ENCODE measurements around the gene PPP1R9A.

PPP1R9A gene

DNA sequence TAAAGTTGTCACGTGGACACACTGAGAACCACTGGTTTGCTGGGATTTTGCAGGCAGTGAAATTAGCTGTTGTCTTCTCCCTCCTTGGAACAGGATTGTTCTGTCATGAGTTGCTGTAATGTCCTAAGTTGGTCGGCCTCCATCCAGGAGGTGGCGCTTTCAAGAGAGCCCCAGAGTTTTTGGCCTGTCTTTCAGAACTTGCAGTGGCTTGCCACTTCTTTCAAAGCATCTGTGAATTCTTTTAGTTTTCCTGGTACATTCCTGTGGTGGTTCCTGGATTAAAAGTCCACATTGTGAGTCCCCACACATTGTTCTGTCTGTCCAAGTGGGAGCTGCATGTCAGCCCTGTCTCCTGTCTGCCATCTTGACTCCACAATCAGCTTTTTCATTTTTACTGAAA, 283.1 kb downstream of the PPP1R9A start:
- in situ Hi-C loops (cut with MboI; ENCODE audit: low sequenced_read_pairs): no loop called here

- in situ Hi-C loops (cut with MboI; ENCODE audit: low sequenced_read_pairs): no loop called here
These were observed 284.4 kb downstream of the PPP1R9A start for GRCh38 chr7:95191795-95192194.

DNA sequence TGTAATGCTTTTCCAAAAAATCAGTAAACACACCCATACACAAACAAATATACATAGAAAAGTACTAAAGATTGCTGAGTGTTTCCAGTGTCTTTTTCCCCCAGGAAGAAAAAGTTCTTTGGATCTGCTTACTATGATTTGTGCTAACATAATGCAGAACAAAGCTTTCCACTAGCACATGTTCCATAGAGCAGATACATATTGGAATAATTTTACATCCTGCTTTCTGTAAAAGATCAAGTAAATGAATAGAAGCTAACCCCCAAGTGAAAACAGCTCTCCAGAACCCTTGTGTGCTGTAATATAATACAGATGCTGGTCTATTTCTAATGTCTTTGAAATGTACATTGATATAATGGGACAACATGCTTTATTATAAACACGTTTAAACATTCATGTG, 291.5 kb downstream of the PPP1R9A start:
- in situ Hi-C loops (cut with MboI; ENCODE audit: low sequenced_read_pairs): no loop called here

DNA sequence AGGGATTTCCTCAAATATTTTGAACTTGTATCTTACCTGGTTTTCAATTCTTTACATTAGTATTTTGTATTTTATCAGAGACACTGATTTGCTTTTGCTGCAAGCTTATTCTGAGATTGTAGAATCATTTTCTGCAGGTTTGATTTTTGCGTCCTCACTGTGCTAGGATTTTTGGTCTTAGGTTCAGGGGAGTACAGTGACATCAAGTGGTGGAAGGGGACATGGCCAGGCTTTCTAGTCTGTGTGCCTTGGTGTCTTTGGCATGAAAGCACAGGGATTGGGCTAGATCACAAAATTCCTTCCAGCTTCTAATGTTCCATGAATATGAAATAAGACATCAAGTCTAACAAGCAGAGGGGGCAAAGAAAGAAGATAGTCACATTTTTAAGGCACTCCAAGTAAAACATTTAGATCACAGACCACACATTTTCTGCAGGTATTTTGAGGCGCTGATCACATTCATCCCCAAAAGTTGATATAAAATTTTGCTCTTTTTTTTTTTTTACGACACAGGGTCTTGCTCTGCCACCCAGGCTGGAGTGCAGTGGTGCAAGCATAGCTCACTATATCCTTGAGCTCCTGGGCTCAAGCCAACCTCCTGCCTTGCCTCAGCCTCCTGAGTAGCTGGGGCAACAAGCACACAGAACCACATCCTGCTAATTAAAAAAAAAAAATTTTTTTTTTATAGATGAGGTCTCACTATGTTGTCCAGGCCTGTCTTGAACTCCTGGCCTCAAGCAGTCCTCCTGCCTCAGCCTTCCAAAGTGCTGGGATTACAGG, 292.6 kb downstream of the PPP1R9A start:
- in situ Hi-C loops (cut with MboI; ENCODE audit: low sequenced_read_pairs): no loop called here

- in situ Hi-C loops (cut with MboI; ENCODE audit: low sequenced_read_pairs): no loop called here
These were observed 293.3 kb downstream of the PPP1R9A start for GRCh38 chr7:95200741-95201140.

DNA sequence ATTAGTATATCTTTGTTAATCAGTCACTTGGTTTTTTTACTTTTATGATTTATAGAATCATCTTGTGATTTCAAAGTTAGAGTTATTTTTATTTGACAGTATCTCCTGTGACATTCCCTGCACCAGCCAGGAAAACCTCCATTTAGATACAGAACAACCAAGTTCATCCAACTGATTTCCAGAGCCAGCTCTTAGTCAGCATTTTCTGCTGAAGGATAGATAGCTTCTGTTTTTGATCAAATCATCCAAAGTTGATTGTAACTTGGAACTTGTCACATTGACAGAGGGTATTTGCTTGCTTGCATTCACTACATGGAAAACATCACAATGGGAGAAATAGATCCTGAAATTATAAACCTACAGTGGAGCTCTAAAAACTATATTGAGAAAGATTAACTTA, 294.3 kb downstream of the PPP1R9A start:
- in situ Hi-C loops (cut with MboI; ENCODE audit: low sequenced_read_pairs): no loop called here

DNA sequence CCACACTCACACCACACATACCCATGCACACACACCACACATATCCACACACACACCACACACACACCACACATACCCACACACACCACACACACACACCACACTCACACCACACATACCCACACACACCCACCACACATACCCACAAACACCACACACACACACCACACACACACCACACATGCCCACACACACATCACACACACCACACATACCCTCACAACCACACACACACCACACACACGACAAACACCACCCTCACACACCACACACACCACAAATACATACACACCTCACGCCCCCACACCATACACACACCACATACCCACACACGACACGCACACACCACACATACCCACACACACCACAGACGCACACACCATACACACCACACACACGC, 297.2 kb downstream of the PPP1R9A start:
- in situ Hi-C loops (cut with MboI; ENCODE audit: low sequenced_read_pairs): no loop called here

DNA sequence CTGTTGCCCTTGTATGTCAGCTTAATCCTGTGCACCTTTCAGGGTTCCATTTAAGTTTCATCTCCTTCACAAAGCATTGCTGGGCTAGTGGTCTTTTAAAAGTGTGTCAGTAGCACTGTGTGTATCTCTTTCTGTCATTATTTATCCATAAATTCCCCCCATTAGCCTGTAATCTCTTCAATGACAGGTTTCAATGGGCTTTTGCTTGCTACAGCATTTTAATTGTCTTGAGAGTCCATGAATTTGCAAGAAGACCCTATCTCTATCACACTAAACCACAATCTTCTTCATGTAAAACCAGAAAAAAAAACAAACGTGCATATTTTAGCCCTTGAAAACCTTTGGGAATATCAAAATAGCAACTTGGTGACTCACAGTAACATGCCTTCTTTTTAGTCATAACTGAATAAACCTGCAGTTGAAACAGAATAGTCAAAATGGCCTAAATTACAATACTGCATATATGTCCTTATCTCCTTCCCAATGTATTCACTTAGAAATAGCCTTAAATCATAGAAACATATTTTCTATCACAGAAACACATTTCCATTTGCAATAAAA, 298.4 kb downstream of the PPP1R9A start:
- in situ Hi-C loops (cut with MboI; ENCODE audit: low sequenced_read_pairs): no loop called here

DNA sequence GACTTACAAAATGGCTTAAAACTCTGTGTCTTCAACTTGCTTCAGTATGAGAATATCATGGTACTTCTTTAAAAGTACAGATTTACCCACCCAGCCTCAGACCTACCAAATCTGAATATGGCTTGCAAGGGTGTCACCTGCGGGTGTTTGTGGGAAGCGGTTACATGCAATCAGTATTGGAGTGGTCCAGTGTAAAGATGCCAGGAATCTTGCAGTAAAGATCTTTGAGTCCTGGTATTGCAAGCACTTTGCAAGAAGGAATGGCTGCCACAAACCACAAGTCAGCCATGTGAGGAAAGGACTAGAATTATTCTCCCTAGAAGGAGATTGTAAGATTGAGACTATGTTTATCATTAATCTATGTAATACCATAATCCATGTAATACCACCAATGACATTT, 301.9 kb downstream of the PPP1R9A start:
- in situ Hi-C loops (cut with MboI; ENCODE audit: low sequenced_read_pairs): no loop called here

DNA sequence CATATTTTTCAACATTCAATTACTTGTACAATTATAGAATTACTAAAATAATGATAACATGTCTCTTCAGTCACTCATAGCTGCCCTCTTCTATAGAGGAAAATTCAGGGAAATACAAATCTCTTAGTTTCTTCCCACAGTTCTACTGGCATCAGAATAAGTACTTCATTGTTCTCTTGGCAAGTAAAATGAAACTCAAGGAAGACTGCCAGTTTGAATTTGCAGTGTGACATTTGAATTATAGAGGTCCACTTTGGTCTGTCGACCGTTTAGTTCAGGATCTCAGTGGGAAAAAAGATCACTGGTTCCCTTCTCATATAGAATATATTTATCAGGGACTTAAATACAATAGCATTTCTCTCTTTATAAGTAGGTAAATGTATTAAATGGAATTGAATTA, 302.4 kb downstream of the PPP1R9A start:
- in situ Hi-C loops (cut with MboI; ENCODE audit: low sequenced_read_pairs): no loop called here

- in situ Hi-C loops (cut with MboI; ENCODE audit: low sequenced_read_pairs): no loop called here
These were observed 305.8 kb downstream of the PPP1R9A start for GRCh38 chr7:95213148-95213547.

DNA sequence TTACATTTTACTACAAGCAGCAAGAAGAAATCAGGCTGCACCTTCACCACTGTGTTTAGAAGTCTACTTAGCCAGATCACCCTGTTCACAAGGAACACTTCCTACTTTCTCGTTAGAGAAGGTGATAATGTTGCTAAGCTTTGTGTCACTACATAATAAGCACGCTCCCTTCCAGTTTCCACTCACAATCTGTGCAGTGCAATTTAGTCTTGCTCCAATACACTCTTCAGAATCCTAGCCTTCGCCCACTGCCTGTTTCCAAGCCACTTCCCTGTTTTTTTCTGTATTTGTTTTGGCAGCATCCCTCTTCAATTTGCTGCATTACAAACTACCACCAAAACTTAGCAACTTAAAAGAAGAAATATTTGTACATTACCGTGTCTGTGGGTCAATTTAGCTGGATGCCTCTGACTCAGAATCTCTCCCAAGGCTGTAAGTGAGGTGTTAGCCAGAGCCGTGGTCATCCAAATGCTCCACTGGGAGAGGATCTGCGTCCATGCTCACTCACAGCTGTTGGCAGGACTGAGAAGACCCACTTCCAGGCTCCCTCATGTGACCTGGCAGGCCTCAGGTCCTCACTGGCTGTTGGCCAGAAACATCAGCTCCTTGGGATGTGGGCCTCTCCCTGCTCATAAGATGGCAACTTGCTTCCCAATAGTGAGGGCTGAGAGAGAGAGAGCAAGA, 306.6 kb downstream of the PPP1R9A start:
- in situ Hi-C loops (cut with MboI; ENCODE audit: low sequenced_read_pairs): no loop called here

DNA sequence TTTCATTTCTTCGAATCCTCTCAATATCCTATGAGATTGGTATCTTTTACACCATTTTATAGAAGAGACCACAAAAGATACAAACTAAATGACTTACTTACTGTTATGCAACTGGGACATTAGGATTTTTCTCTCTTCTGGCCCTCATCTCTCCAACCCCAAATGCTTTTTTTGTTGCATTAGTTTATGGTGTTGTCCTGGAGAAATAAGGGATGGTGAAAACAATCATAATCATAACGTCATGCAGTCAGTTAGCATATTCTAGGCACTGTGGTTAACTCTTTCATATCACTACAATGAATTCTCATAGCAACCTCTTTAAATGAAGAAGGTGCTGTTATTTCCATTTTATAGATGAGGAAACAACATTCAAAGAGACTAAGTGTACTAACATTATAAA, 312.3 kb downstream of the PPP1R9A start:
- in situ Hi-C loops (cut with MboI; ENCODE audit: low sequenced_read_pairs): no loop called here

DNA sequence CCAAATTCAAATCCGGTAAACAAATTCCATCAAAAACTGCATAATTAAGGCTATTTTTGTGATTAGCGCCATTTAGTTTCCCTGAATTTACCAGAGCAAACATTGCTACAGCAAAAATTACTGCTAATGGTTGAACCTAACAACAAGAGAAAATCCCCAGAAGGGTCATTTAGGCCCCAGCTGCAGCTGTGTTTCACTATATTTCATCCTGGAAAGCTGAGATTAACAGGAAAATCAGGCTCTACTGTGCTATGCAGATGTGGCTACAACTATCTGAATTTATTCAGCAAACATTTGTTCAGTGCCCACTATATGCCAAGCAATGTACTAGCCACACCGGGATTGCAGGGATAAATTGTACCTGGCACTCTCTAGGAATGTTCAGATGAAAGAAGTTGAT, 312.9 kb downstream of the PPP1R9A start:
- in situ Hi-C loops (cut with MboI; ENCODE audit: low sequenced_read_pairs): no loop called here

DNA sequence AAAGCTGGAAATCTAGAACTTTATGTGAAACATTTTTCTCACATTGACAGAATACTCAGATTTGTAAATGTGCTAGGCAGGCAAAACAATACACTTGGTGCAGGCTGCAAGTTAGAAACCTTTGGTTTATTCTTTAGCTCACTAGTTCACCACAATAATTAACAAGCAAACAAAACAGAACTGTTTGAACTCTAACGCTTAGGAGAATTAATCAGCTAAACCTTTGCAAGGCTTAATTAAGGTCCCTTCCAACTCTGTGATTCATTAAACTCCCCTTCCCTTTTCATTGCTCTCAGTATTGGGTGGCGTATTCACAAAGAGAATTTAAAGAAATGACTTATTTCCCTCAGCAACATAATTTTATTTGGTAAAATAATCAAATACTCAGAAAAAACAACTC, 317.9 kb downstream of the PPP1R9A start:
- in situ Hi-C loops (cut with MboI; ENCODE audit: low sequenced_read_pairs): no loop called here

DNA sequence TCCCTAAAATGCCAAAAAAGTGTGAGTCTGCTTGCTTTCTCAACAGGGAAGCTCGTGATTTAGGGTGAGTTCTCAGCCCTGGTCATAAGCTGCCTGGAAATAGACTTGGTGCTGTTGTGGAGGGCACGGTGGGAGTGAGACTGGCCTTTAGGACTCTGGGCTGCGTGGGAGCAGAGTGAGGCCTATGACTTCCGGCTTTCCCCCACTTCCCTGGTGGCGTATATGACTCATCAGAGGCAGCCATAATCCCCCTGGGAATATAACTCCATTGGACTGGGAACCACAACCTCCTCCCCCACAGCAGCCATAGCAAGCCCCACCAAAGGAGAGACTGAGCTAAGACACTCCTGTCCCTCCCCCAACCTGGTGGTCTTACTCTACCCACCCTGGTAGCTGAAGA, 321.9 kb downstream of the PPP1R9A start:
- in situ Hi-C loops (cut with MboI; ENCODE audit: low sequenced_read_pairs): no loop called here

GRCh38 chr7:95238252-95238943, 331.0 kb downstream of the PPP1R9A start:
- in situ Hi-C loops (cut with MboI; ENCODE audit: low sequenced_read_pairs): no loop called here

GRCh38 chr7:95240921-95241320, 333.5 kb downstream of the PPP1R9A start:
- in situ Hi-C loops (cut with MboI; ENCODE audit: low sequenced_read_pairs): no loop called here

DNA sequence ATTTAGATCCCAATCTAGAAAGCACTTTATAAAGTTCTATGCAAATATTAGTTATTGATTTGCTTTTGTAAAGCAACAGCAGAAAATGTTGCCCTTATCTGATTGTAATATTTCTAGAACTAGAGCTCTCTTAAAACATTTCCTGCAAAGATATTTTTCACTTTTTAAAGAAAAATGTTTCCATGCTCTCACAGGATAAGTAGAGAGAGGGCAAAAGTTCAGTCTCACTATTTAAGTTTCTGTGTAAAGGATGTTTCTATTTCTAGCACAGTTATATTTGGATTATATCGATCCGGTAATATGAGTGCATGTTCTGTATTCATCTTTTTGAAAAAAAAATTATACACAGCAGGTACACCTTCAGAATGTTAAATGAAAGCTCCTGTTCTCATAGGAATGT, 334.9 kb downstream of the PPP1R9A start:
- in situ Hi-C loops (cut with MboI; ENCODE audit: low sequenced_read_pairs): no loop called here

DNA sequence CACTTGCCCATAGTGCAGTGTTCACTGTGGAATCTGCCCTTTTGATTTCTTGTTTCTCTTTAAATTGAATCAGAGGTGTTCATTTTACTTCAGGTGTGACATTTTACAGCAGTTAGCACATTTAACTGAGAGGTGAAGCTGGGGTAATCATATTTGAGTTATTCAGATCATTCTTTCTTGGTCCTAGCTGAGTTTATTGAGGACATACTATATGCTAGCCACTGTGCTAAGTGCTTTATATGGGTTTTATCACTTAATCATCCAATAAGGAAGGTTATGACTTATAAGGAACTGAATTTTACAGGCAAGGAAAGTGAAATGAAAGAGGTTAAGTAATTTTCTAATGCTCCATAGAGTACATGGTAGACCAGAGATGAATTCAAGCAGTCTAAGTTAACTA, 337.2 kb downstream of the PPP1R9A start:
- in situ Hi-C loops (cut with MboI; ENCODE audit: low sequenced_read_pairs): no loop called here

- in situ Hi-C loops (cut with MboI; ENCODE audit: low sequenced_read_pairs): no loop called here
These were observed 338.6 kb downstream of the PPP1R9A start for GRCh38 chr7:95245828-95246500.
